Kidney glomerular epithelial cell (primary cell): ENCODE results near the gene OR7G1.
A peak's percentile ranks its signal among the peaks of the same experiment; 100 is the strongest.
"Not testable (repeated sequence)": the region's sequence is repeated elsewhere in the genome, so short reads cannot be mapped to it uniquely, and the experiment has no call there.

ENCODE experiments used
- DNase-seq: peaks from one replicate; lab custom pipeline; 2025; lab: John Stamatoyannopoulos, UW

The OR7G1 gene

GRCh38 chr19:9076901-9077300 is 38.7 kb downstream of the OR7G1 start:
- DNase-seq: no peak

GRCh38 chr19:9075064-9075949 is 40.3 kb downstream of the OR7G1 start:
- DNase-seq: peak; percentile 100

- DNase-seq: no peak
Observed at GRCh38 chr19:9073806-9074205, 41.8 kb downstream of the OR7G1 start.

GRCh38 chr19:9071720-9072119 is 43.8 kb downstream of the OR7G1 start:
- not testable (repeated sequence) for DNase-seq

- DNase-seq: no peak
Observed at GRCh38 chr19:9070066-9070465, 45.5 kb downstream of the OR7G1 start.

GRCh38 chr19:9065457-9066014 is 50.0 kb downstream of the OR7G1 start:
- DNase-seq: no peak
